ENCODE measurements around the gene PDCD4. TPM values are rescaled to one million over a fixed set of nuclear protein-coding genes. Genes with fewer than 3 reads are reported as not detected.
A peak's percentile ranks its signal among the peaks of the same experiment; 100 is the strongest.

PDCD4 gene
- 343 and 354 TPM in 2 replicates for total RNA-seq (2013; cell fraction: nucleolus; rRNA removed)
- total RNA-seq (2014; rRNA removed) (106 and 108 TPM in 2 replicates), total RNA-seq (2014; rRNA removed; fragmentation: Illumina TruSeq; extraction: Trizol) (168 and 179 TPM in 2 replicates), total RNA-seq (2021) (169 and 181 TPM in 2 replicates), polyA plus RNA-seq (2011; rRNA removed) (189 and 280 TPM in 2 replicates), polyA plus RNA-seq (2014; fragmentation: Illumina TruSeq; extraction: Trizol) (219 and 380 TPM in 2 replicates), polyA plus RNA-seq (2014; fragmentation: Nextera tagmentation; extraction: Ambion mirVana) (100 to 1,000 TPM; 101 to 138 TPM), polyA plus RNA-seq (2014; rRNA removed) (155 and 174 TPM in 2 replicates), polyA plus RNA-seq (2016; fragmentation: Nextera tagmentation; extraction: Ambion mirVana) (100 to 1,000 TPM; 341 to 372 TPM), polyA minus RNA-seq (2011; rRNA and poly(A)+ RNA removed) (37.1 and 72.9 TPM in 2 replicates), Bru-seq, nascent RNA (percentile 99 among the genes with signal in this experiment), BruChase-seq, experiment 1, labeled RNA remaining after a 6-hour chase (percentile 98 among the genes with signal in this experiment), BruChase-seq, experiment 2, labeled RNA remaining after a 2-hour chase (percentile 99 among the genes with signal in this experiment)
- polyA plus RNA-seq (2011; ENCODE audit: low read depth): 158 TPM
- 33.8 and 38.8 TPM in 2 replicates for polyA plus RNA-seq (2011; cell fraction: cytosol; rRNA removed)
- polyA plus RNA-seq (2011; cell fraction: nucleus; rRNA removed): 93.5 and 111 TPM in 2 replicates
- polyA plus RNA-seq (2012): 313 and 387 TPM in 2 replicates
- polyA minus RNA-seq (2011; cell fraction: cytosol; rRNA and poly(A)+ RNA removed): 31.5 and 42.2 TPM in 2 replicates
- polyA minus RNA-seq (2011; cell fraction: nucleus; rRNA and poly(A)+ RNA removed): 57.9 and 72.6 TPM in 2 replicates
- long read RNA-seq, experiment 1, transcript PDCD4-201 (12 exons, 3,602 nt): major isoform, 36 of 59 reads
- long read RNA-seq, experiment 1, partial matches to known transcripts: 3 of 59 reads
- long read RNA-seq, experiment 1, other reads (novel, unspliced or antisense): 20 of 59 reads
- long read RNA-seq, experiment 2, transcript PDCD4-201 (12 exons, 3,602 nt): major isoform, 120 of 189 reads
- long read RNA-seq, experiment 2, partial matches to known transcripts: 26 of 189 reads
- long read RNA-seq, experiment 2, other reads (novel, unspliced or antisense): 41 of 189 reads

- peak within 1 kb of the TSS; percentile 94 for H3K9ac ChIP-seq (ENCODE audit: control insufficient read depth, insufficient read depth, low read length)
- ChIA-PET POLR2A (interaction anchor here (0.6 to 1.9 kb wide), 15 partner anchors 9 to 448 kb away, joined by 3 to 24 read pairs (median 4); partner anchors contain the start of gene SHOC2), CTCF (interaction anchor here (0.8 to 1.1 kb wide), 5 partner anchors 11 to 68 kb away, joined by 3 to 8 read pairs (median 5); no protein-coding TSS in a partner anchor), SMC1A (ENCODE audit: uncharacterized antibody, unreplicated experiment) (interaction anchor here (0.7 to 3.2 kb wide), 17 partner anchors 9 to 125 kb away, joined by 3 to 29 read pairs (median 4); partner anchors contain the start of gene BBIP1), RAD21 (ENCODE audit: unreplicated experiment) (interaction anchor here (0.6 to 3.2 kb wide), 18 partner anchors 8 to 260 kb away, joined by 3 to 40 read pairs (median 6); partner anchors contain the start of genes BBIP1 and SHOC2)
- H3K79me2 ChIP-seq (ENCODE audit: control insufficient read depth, insufficient read depth, low read length): peaks cover 72% of the 10 kb centered on the region
- peak within 1 kb of the TSS; percentile 66 for H2AFZ ChIP-seq (ENCODE audit: control insufficient read depth, low read depth, low read length)
- H3K27me3 ChIP-seq (replicated peaks in 1 of 2; ENCODE audit: control insufficient read depth in 2 of 2, insufficient read depth in 2 of 2, low read length in 1 of 2): no peaks in the 10 kb centered on the region
- DNase-seq (ENCODE audit: low read depth, low spot score) (peak; percentile 86), FAIRE-seq (peak; percentile 44), ATAC-seq (peak; percentile 78)
- no peaks in the 10 kb centered on the region for H3K36me3 ChIP-seq (ENCODE audit: control insufficient read depth in 2 of 2, insufficient read depth in 2 of 2, low read length in 1 of 2)
- BruUV-seq (replicated peaks): TSS peak; percentile 96
- under 1% methylated on average over 41 of the region's 47 CpGs for WGBS (ENCODE audit: insufficient coverage, insufficient replicate concordance, low lambda C conversion rate, missing lambda C conversion rate)
- peaks cover 48% of the 10 kb centered on the region for H3K4me1 ChIP-seq (ENCODE audit: control insufficient read depth, insufficient read depth, low read length)
- intact Hi-C loops (cut with micrococcal nuclease; ENCODE audit: unreplicated experiment) (loop anchor here (1.0 to 10.0 kb wide), 5 partner anchors 28 to 367 kb away; no protein-coding TSS in a partner anchor), in situ Hi-C loops (cut with MboI) (no loop called here)
- no peaks in the 10 kb centered on the region for H4K20me1 ChIP-seq (ENCODE audit: control insufficient read depth, insufficient read depth)
- H3K9me3 ChIP-seq (replicated peaks; ENCODE audit: control insufficient read depth, insufficient read depth, low read length): no peaks in the 10 kb centered on the region
- peak within 1 kb of the TSS; percentile 100 for H3K4me2 ChIP-seq (ENCODE audit: control insufficient read depth, insufficient read depth)
- H3K27ac ChIP-seq (ENCODE audit: control insufficient read depth, insufficient read depth): peak within 1 kb of the TSS; percentile 99
- peak within 1 kb of the TSS; percentile 65 for H3K4me3 ChIP-seq
- TF ChIP-seq ZBTB40 (IDR thresholded peaks at IDR 0.05; ENCODE audit: borderline replicate concordance) (no peak), MTA2 (IDR thresholded peaks at IDR 0.05; ENCODE audit: low read depth) (0 out of 2 replicates have a peak, but pooled peaks have one; percentile 19), RELB (IDR thresholded peaks at IDR 0.05; ENCODE audit: low read depth) (peak; percentile 81), FOS (IDR thresholded peaks at IDR 0.05; ENCODE audit: borderline replicate concordance, extremely low read depth, insufficient read length) (peak; percentile 22), ELK1 (IDR thresholded peaks at IDR 0.05; ENCODE audit: low read depth, low read length) (0 out of 2 replicates have a peak, but pooled peaks have one; percentile 32), POU2F2 (IDR thresholded peaks at IDR 0.05; ENCODE audit: borderline replicate concordance, low read depth, low read length) (peak; percentile 67; the same call in 2 of the 3 replicates), CHD1 (IDR thresholded peaks at IDR 0.05; ENCODE audit: low read depth, low read length) (0 out of 2 replicates have a peak, but pooled peaks have one; percentile 13), POLR2AphosphoS2 (IDR thresholded peaks at IDR 0.05; ENCODE audit: low read depth, low read length) (peak; percentile 91), CHD2 (IDR thresholded peaks at IDR 0.05; ENCODE audit: borderline replicate concordance, low read depth, low read length) (peak; percentile 59; the same call in 1 of the 2 replicates)
Measured at GRCh38 chr10:110871298-110872084, at the start of gene PDCD4. Gene PDCD4, plus strand, starts transcription at chr10:110871928. Its CDS starts 4,100 bp downstream, at chr10:110876028.

Measured in GM12878 (cell line).